GM18861 (cell line): Measurements from ENCODE around the gene WDR37.

Experiments
- ATAC-seq: cut with Tn5 transposase; IDR thresholded peaks from one replicate; pipeline ENCODE4 v1.9.1; 2021; ENCODE audit not compliant: unreplicated experiment

WDR37 gene

DNA sequence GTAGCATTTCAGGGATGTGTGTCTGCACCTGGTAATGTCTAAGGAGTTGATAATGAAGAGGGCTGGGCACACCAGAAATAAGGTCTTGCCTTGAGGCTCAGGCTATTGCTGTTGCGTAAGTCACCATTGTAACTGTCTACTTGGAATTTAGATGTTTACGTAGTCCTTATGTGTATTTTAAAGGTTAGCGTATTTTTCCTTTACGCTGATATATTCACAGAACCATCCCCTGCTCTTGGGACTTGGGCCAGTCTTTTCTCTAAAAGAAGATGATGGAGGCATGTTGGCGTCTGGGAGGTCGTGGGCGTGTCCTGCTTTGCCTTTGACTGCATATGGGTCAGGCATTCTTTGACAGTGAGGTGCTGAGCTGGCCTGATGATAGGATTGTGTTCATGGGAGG lies 14.7 kb downstream of the WDR37 start:
- no peak for ATAC-seq

DNA sequence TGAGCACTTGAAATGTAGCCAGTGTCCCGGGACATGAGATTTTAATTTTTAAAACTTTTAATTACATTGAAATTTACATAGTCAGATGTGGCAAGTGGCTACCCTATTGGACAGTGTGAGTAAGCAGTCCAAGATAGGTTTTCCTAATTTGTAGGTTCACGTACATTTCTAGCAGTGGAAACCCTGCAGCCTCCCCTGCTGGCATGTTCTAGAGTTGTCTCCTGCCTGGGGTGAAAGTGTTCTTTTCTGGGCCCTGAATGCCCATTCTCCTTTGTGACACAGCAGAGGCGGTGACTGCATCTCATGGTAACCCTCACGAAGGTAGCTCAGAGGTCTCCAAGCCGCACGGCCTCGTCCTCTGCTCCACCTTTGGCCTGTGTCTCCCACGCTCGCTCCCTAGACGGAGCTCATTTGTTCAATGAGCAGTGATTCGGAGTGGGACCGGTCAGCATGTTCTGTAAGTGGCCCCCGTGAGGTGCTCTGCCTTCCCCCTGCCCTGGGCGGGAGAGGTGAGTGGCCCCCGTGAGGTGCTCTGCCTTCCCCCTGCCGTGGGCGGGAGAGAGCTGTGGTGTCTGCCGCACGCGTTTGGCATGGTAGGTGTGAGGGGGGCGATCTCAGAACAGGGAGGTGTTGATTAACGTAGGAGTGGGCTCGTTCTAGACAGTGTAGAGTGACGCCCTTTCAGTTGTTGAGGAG lies 18.0 kb downstream of the WDR37 start:
- no peak for ATAC-seq

DNA sequence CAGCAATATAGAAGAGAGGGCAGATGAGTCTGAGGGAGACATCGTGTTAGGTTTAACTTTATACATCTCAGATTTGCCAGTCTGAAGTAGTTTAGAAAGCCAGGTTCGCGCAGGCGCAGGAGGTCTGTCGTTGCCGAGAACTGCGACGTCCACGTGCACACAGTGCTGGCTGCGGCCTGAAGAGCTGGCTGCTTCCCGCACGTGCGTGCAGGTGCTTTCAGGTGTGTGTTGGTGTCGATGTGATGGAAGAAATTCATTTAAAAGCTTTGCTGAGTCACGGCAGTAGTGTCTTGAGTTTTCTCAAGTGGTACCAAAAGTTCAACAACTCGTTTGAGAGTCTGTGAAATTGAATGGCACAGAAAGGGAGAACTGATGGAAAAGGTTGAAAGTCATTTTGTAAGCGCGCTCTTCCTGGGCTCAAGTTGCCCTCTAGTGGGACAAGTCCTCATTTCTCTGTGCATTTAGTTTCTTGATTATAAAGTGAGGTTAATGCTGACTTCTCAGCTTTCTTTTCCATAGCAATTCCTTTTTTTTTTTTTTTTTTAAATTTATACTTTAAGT lies 18.6 kb downstream of the WDR37 start:
- ATAC-seq: no peak

DNA sequence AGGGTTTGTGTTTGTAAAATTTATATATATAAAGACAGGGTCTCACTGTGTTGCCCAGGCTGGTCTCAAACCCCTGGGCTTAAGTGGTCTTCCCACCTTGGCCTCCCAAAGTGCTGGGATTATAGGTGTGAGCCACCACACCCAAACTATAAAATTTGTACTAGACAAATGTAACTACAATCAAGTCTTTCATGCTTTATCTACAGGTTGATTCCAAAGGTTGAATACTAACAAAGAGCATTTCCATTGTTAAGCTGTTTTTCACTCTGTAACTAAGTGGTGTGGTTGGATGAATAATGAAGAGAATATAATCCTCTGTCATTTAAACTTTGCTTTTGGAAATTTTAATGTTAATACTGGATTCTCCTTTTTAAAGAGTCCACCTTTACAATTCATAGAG lies 22.5 kb downstream of the WDR37 start:
- ATAC-seq: no peak

DNA sequence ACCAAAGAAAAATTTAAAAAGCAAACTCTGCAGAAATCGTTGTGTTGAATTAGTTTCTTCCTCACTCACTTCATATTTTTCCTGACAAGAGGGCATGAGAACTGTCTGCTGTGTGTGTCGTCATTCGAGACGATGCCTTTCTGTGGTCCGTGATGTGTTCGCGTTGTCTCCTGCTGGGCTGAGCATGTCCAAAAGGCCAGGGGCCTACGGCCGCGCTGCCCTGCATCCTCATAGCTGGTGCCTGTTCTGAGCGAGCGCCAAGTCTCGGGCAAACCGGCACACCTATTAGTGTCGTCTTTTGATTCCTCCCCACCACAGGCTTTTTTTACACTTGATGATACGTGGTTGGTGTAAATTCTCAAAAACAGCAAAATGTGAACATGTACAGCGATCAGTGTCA lies 27.4 kb downstream of the WDR37 start:
- ATAC-seq: no peak

DNA sequence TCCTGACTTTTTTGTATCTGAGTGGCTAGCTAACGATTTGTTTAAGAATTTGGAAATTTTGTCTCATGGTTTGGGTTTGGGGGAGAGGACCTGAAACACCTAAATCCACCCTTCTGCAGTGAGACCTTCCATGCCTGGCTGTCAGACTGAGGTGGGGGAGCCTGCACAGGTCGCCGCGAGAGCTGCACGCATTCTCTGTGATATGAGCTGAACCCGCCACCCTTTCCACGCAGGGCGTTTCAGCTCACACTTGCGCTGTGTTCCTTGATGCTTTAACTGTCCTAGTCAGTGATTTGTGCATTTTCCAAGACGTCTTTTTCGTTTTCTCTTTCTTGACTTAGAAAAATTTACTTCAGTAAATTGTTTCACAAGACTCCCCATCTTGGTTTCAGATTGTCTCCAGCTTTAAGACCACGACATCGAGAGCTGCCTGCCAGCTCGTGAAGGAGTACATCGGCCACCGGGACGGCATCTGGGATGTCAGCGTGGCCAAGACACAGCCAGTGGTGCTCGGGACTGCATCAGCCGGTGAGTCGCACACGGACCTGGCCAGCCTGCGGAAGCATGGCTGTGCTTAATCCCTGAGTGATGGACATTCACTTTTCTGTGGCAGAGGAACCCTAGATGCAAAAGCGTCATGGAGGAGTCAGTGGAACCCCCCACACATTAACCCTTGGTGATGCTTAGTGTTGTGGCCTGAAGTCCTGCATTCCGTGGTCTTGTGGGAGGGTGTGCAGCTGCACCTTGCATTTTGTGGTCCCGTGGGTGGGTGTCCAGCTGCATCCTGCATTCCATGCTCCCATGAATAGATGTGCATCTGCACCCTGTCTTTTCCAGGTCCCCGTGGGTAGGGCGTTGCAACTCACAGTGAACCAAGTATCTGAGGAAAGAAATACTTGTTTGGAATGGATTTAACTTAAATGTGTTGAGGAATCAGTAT lies 28.1 kb downstream of the WDR37 start:
- no peak for ATAC-seq

DNA sequence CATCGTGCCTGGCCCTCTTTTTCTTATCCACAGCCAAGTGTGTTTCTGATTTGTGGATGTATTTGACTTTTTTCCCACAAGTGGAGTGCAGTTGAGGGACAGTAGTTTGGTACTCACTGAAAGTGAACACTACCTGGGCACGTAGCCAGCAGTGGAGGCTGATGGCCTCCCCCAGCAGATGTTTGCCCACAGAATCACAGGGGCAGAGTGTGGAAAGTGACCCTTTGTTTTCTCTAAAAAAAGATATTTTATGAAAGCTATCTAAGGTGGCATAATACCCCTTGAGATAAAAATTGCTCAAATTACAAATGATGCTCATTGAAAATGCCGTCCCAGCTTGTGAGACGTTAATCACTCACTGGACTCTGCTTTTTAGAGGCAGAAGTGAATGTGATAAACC lies 29.1 kb downstream of the WDR37 start:
- no peak for ATAC-seq

DNA sequence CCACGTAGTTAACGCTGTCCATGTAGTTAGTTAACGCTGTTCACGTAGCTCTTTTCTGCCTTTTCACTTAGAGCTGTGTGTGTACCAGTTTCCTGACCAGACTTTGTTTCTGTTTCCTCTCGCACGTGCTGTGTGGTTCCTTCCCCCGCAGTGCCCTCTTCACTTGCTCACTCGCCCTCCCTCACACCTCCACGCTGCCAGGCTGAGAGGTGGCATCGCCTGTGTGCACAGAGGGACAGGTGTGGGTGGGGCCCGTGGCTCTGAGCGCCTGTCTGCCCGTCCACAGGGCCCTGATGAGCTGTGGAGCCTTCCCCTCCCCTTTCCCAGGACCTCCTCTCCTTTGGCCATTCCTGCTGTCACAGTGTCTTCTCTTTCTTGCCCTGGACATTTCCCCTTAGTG lies 30.6 kb downstream of the WDR37 start:
- no peak for ATAC-seq

DNA sequence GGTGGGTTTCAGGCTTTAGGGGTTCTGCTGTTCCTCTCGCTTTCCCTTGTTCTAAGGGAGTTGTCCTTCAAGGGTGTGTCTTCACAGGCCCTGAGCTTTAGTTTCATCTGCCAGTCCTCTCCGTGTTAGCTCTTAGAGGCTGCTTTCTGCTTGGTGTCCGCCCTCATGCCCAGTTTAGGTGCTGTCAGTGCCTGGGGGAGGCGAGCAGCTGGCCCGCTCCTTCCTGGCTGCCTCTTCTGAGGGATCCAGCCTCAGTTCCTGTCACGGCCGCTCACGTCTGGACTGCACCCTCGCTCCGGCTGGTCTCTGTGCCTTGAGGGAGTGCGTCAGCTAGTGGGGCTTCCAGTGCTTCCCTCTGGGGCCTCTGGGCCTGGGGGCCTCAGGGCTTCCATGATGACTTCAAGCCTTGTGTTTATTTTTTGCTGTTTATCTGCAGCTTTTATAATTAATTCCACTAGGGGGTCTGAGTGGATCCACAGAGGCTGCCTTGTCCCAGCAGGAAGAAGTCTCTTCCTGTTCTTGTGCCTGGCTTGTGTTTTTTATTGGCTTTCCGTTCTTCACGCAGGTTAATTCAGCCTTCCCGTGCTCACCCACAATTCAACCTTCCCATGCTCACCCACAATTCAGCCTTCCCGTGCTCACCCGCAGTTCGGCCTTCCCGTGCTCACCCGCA lies 33.0 kb downstream of the WDR37 start:
- no peak for ATAC-seq

DNA sequence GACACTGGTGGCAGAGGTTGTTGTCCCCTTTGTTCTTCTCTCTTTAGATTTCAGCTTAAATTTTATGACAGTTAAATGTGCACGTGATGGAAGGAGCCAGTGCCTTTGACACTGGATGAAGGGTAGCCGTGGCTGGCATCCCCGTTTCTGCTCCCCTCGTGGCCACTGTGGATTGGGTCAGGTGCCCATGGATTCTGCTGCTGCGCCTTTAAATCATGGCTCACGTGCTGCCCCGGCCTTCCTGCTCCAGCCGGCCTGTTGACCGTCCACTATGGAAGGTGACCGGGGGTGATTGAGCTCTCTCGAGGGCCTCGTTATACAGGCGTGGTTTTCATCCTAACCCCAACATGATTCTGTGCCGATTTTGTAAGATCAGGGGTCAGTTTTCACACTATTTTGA lies 34.5 kb downstream of the WDR37 start:
- no peak for ATAC-seq

DNA sequence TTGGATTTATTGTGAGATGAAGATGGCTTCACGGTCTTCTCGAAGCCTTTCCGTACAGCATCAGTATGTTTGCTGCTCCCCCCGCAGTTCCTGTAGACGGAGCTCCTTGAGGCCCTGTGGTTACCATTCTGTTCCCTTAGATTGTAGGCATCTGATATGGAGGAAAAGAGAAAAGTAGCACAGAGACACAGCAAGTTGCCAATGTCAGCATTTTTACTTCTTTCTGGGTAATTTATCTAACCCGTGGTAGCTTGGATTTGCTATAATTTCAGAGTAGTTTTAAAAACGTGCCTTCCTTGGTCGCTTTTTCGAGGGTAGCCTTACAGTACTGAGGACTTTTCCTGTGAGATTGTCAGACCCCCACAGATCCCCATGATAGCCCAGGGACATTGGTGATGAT lies 37.5 kb downstream of the WDR37 start:
- no peak for ATAC-seq

DNA sequence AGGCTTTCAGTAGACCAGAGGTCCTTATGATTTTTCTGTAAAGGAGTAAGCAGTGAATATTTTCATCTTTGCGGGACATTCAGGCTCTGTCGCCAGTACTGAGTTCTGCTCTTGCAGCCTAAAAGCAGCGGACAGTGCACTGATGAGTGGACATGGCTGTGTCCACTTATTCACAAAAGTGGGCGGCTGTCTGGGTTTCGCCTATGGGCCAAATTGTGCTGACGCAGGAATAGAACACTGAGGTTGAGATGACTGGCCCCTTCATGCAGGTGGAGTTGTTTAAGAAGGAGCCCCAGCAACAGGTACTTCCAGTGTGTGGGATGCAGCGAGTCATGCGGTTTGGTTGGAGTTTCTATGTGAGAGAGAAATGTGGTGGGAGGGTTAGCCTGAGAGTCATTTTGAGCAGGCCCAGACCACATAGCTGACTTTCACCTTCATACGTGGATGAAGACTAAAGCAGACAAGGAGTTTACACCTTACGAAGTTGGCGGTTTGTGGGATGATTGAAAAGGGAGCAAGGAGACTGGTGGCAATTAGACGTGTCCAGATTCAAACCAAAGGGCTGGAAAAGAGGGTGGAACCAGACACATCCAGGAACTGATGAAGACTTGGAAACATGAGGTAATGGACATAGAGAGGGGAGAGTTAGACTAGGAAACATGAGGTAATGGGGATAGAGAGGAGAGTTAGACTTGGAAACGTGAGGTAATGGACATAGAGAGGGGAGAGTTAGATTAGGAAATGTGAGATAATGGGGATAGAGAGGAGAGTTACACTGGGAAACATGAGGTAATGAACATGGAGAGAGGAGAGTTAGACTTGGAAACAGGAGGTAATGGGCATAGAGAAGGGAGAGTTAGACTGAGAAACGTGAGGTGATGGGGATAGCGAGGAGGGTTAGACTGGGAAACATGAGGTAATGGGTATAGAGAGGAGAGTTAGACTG lies 38.2 kb downstream of the WDR37 start:
- no peak for ATAC-seq

DNA sequence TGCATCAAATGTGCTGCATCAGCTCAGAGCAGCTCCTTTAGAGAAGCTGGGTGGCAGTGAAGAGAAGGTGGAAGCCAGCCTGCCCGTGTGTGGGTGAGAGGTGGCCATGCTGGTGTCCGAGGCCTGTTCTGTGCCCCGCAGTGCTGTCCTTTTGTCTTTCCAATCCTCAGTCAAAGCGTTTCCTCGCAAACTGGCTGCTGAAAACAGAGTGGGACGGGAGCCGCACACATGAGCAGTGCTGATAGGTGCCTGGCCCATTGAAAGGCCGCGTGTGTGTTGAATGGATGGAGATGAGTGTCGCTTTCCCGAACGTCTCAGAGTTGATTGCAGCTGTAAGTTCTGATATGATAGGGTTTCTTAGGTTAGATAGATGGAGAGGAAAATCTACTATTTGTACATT lies 39.3 kb downstream of the WDR37 start:
- ATAC-seq: no peak

DNA sequence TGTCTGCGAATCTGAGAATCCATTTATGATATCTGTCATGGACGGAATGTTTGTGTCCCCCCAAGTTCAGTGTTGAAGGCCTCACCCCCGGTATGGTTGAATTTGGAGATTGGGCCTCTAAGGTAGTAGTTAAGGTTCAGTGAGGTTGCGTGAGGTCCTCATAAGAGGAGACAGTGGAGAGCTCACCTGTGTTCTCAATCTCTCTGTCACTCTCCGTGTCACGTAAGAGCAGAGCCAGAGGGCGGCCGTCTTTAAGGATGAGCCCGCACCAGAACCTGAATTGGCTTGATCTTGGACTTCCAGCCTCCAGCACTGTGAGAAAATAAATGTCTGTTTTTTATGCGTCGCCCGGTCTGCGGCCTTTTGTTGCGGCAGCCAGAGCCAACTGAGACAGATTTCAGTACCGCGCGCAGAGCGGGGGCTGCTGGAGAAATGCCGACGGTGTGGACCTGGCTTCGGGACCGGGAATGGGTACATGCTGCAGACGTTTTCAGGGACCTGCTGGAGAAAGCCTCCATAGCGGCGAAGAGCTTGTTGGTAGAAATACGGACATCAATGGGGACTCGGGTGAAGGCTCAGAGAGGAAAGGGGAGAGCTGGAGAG lies 40.2 kb downstream of the WDR37 start:
- no peak for ATAC-seq

DNA sequence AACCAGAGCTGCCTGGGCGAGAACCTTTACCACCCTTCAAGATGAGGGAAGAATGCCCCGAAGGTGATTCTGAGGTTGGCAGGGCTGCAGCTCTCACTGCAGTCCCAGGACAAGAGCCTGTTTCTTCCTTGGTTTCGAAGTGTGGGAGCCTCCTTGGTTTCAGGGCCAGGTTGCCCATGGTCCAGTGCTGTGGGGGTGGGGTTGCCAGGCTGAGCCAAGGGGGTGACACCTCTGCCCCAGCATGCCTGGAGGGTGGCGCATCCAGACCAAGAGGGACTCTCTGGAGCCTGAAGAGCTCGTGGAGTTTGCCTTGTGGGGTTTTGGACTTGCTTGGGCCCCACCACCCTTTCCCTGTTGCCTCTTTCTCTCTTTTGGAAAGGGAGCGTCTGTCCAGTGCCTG lies 41.3 kb downstream of the WDR37 start:
- ATAC-seq: no peak

DNA sequence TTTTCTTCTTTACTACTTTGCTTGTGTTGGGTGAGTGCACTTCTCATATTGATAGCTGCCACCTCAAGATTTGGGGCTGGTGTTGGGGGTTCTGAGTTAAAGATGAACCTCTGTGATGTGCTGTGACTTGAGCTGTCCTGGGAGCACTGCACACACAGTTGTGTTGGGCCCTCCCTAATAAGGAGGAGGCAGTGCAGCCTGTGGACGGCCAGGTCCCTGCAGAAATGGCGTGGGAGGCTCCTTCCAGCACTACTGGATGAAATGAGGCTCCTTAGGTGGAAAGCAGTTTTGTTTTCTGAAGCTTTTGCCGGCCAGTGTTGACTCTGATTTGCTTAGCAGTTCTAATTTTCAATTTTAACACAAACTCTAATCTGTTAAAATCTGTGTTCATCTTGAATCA lies 44.0 kb downstream of the WDR37 start:
- no peak for ATAC-seq

DNA sequence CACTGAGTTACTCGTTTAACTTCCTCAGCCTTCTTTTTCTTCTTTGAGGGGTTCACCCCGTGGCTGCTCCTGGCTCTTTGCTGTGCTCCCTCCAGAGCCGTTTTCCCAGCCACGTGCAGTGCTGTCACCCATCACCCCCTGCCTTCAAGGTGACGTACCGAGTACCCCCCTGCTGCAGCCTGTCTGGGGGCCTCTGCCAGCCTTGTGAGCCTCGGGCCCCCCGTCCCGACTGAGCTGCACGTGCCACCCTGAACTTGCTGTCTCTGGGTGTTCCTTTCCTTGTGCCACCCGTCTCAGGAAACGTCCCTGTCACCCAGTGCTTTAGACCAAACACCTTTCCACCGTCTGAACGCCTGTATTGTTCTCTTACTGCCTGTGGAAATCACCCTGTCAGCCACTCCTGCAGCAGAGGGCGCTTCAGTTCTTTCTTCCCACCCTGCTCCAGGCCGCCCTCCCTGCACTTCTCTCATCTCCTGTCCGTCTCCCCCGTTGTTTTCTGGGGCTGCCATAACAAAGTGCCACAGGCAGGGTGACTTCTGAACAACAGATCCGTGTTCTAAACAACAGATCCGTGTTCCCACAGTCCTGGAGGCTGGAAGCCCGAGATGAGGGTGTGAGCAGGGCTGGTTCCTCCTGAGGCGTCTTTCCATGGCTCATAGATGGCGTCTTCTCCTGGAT lies 44.6 kb downstream of the WDR37 start:
- no peak for ATAC-seq

DNA sequence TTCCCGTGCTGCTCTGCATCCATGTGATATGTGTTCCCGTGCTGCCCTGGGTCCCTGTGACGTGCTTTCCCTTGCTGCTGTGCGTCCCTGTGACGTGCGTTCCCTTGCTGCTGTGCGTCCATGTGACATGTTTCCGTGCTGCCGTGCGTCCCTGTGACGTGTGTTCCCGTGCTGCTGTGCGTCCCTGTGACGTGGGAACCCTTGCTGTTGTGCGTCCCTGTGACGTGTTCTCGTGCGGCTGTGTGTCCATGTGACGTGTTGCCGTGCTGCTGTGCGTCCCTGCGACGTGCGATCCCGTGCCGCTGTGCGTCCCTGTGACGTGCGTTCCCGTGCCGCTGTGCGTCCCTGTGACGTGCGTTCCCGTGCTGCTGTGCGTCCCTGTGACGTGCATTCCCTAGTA lies 45.8 kb downstream of the WDR37 start:
- no peak for ATAC-seq

DNA sequence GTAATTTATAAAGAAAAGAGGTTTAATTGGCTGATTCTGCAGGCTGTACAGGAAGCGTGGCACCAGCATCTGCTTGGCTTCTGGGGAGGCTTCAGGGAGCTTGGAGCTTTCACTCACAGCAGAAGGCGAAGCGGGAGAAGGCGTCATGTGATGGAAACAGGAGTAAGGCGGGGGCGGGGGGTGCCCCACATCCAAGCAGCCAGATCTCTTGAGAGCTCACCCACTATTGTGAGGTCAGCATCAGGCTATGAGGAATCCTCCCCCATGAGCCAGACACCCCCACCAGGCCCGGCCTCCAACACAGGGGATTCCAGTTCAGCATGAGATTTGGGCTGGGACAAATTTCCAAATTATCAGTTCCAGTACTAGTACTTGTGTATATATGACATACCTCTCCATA lies 46.2 kb downstream of the WDR37 start:
- no peak for ATAC-seq

DNA sequence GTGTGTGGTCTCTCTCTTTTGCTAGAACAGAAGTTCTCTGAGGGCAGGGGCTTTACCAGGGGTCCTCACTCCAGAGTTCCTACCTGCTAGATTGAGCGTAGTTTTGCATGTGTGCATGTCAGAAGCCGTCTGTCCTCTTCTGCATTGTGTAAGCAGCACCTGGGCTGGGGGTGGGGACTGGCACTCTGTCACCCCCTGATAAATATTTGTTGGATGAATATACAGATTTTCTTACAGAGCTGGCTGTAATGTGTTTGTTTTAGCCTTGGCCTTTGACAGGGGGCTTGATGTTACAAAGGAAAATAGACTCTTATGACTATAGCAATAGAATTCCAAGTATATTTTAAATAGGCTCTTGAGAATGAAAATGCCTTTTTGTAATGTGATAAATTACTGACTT lies 46.6 kb downstream of the WDR37 start:
- no peak for ATAC-seq
